PC-9 (cell line): Measurements from ENCODE around the gene KIFBP. TPM values are rescaled to one million over a fixed set of nuclear protein-coding genes. Genes with fewer than 3 reads are reported as not detected.

ENCODE experiments used
- BruUV-seq: library from RNA; stranded (reverse); fragments of 400-500 nt; replicated peaks from 2 replicates; lab custom pipeline; 2021; lab: Mats Ljungman, UMichigan
- CTCF ChIA-PET: fragments of 300-600 bp; sonication (Branson Sonifier 250); formaldehyde crosslinking; loops from one replicate; lab custom pipeline; 2022; ENCODE audit warnings: antibody characterized with exemption; lab: Charles Lee
- POLR2A ChIA-PET: fragments of 300-600 bp; sonication (Branson Sonifier 250); formaldehyde crosslinking; loops from one replicate; lab custom pipeline; 2022; ENCODE audit warnings: antibody characterized with exemption; ENCODE audit not compliant: unreplicated experiment; lab: Charles Lee
- DNase-seq, 2 experiments: peaks; one replicate each; pipeline versions ENCODE4 v3.0.0 to v3.0.0-alpha.2; 2015 to 2022; ENCODE audit warnings: mixed read lengths in 1 of 2
- H2AFZ ChIP-seq: fragments of 200-600 bp; sonication (generic); 2 replicates; pipeline ENCODE4 v1.8.1; 2017; ENCODE audit warnings: antibody characterized with exemption
- H3F3A ChIP-seq: fragments of 200-600 bp; sonication (generic); 2 replicates; pipeline ENCODE4 v1.8.1; 2017; ENCODE audit warnings: antibody characterized with exemption, mild to moderate bottlenecking, low read depth; ENCODE audit not compliant: insufficient read depth
- H3K27ac ChIP-seq: fragments of 200-600 bp; sonication (generic); 2 replicates; pipeline ENCODE4 v1.6.1; 2016; ENCODE audit warnings: mixed run types
- H3K27me3 ChIP-seq: fragments of 200-600 bp; sonication (generic); 2 replicates; pipeline ENCODE4 v1.6.1; 2016; ENCODE audit warnings: low read depth, mixed run types; ENCODE audit not compliant: insufficient read depth
- H3K36me3 ChIP-seq: fragments of 200-600 bp; sonication (generic); 2 replicates; pipeline ENCODE4 v1.6.1; 2016; ENCODE audit warnings: low read depth, mixed run types
- H3K4me1 ChIP-seq: fragments of 200-600 bp; sonication (generic); replicated peaks from 2 replicates; pipeline ENCODE4 v1.6.1; 2016; ENCODE audit warnings: mixed run types; ENCODE audit not compliant: insufficient read depth
- H3K4me2 ChIP-seq: fragments of 200-600 bp; sonication (generic); 2 replicates; pipeline ENCODE4 v1.6.1; 2017; ENCODE audit warnings: mixed run types
- H3K4me3 ChIP-seq: fragments of 200-600 bp; sonication (generic); 2 replicates; pipeline ENCODE4 v1.6.1; 2016; ENCODE audit warnings: mixed run types
- H3K79me2 ChIP-seq: fragments of 200-600 bp; sonication (generic); 2 replicates; pipeline ENCODE4 v1.6.1; 2017; ENCODE audit warnings: low read depth, mixed run types
- H3K9me2 ChIP-seq: fragments of 200-600 bp; sonication (generic); 2 replicates; pipeline ENCODE4 v1.8.1; 2017; ENCODE audit warnings: mild to moderate bottlenecking; ENCODE audit not compliant: insufficient read depth
- H3K9me3 ChIP-seq: fragments of 200-600 bp; sonication (generic); 2 replicates; pipeline ENCODE4 v1.8.1; 2016; ENCODE audit warnings: low read depth; ENCODE audit not compliant: insufficient read depth
- H4K20me1 ChIP-seq: fragments of 200-600 bp; sonication (generic); 2 replicates; pipeline ENCODE4 v1.8.1; 2017; ENCODE audit not compliant: insufficient read depth
- EZH2 ChIP-seq: fragments of 200-600 bp; sonication (generic); IDR thresholded peaks from 2 replicates; pipeline ENCODE4 v1.8.0; 2017; ENCODE audit warnings: antibody characterized with exemption, low read depth
- intact Hi-C: fragments of 100-400 bp; cut with micrococcal nuclease; formaldehyde crosslinking; loops from one replicate; pipeline ENCODE4 v1.10.0; 2022; ENCODE audit not compliant: unreplicated experiment
- total RNA-seq: library from RNA; stranded (reverse); gene quantifications from 2 replicates; pipeline ENCODE4 v1.2.3, GENCODE V29; 2021
- TF ChIP-seq, protein P1 (sequence below): fragments of 200-600 bp; sonication (generic); conservative IDR thresholded peaks from 2 replicates; pipeline ENCODE4 v1.6.1; 2017; ENCODE audit warnings: mixed run types, antibody characterized with exemption, mild to moderate bottlenecking, moderate library complexity

KIFBP gene
- total RNA-seq, 1 experiment from 2014 or later: 30.1 TPM

DNA sequence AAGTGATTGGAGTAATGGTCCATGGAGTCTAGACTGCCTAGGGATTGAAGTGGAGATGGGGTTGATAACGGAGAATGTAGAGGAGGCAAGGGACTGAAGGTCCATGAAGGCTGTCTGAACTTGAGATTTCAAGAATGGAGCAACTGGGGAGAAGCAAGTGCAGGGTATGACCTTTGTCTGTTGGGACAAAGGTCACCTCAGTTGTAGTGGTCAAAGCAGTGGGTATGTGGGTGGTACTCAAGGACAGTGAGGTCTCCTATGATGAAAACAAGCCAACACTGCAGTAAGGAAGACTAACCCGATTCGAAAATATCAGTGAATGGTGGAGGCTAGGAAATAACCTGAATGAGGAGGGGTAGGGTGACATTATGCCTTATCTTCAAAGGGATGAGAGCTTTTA is 38.0 kb upstream of the KIFBP start:
- ChIA-PET CTCF (no interaction called here), POLR2A (interaction anchor here (0.6 kb wide), 1 partner anchor 479 kb away, joined by 6 read pairs; the partner anchor contains the start of gene DNA2)
- Histone ChIP-seq H3K9me2 (no peaks in the 10 kb centered on the region), H3K27ac (no peak overlapping the region), H4K20me1 (no peaks in the 10 kb centered on the region), H3K79me2 (peaks cover 8% of the 10 kb centered on the region), H3F3A (peaks cover 16% of the 10 kb centered on the region; the same call in 1 of the 2 replicates), H3K4me2 (no peak overlapping the region), H3K27me3 (no peaks in the 10 kb centered on the region), H3K9me3 (no peaks in the 10 kb centered on the region), H2AFZ (no peak overlapping the region), H3K4me1 (peaks cover 7% of the 10 kb centered on the region), H3K4me3 (no peak overlapping the region), H3K36me3 (peaks cover 4% of the 10 kb centered on the region; the same call in 1 of the 2 replicates)
- TF ChIP-seq, protein P1, sequence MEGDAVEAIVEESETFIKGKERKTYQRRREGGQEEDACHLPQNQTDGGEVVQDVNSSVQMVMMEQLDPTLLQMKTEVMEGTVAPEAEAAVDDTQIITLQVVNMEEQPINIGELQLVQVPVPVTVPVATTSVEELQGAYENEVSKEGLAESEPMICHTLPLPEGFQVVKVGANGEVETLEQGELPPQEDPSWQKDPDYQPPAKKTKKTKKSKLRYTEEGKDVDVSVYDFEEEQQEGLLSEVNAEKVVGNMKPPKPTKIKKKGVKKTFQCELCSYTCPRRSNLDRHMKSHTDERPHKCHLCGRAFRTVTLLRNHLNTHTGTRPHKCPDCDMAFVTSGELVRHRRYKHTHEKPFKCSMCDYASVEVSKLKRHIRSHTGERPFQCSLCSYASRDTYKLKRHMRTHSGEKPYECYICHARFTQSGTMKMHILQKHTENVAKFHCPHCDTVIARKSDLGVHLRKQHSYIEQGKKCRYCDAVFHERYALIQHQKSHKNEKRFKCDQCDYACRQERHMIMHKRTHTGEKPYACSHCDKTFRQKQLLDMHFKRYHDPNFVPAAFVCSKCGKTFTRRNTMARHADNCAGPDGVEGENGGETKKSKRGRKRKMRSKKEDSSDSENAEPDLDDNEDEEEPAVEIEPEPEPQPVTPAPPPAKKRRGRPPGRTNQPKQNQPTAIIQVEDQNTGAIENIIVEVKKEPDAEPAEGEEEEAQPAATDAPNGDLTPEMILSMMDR: no peak
- DNase-seq: no peak
- no TSS peak for BruUV-seq
- intact Hi-C loops: no loop called here

GRCh38 chr10:68954904-68955303 is 33.7 kb upstream of the KIFBP start:
- H3K79me2 ChIP-seq: peaks cover 46% of the 10 kb centered on the region
- peak overlapping the region; percentile 90 for H3K4me2 ChIP-seq
- H2AFZ ChIP-seq: no peak overlapping the region
- peaks cover 34% of the 10 kb centered on the region for H3F3A ChIP-seq
- H3K4me1 ChIP-seq: peaks cover 29% of the 10 kb centered on the region
- no peak for DNase-seq
- H3K27ac ChIP-seq: no peak overlapping the region
- H3K9me3 ChIP-seq: no peaks in the 10 kb centered on the region
- intact Hi-C loops: loop anchor here (1.0 to 5.0 kb wide), 2 partner anchors 138 to 428 kb away; partner anchors contain the start of gene SLC25A16
- ChIA-PET POLR2A (no interaction called here), CTCF (interaction anchor here (0.7 kb wide), 1 partner anchor 438 kb away, joined by 3 read pairs; no protein-coding TSS in a partner anchor)
- H4K20me1 ChIP-seq: peaks cover 28% of the 10 kb centered on the region
- H3K9me2 ChIP-seq: no peaks in the 10 kb centered on the region
- H3K27me3 ChIP-seq: no peaks in the 10 kb centered on the region
- H3K4me3 ChIP-seq: peak overlapping the region; percentile 85; the same call in 1 of the 2 replicates
- TF ChIP-seq, protein P1: no peak
- TF ChIP-seq EZH2: no peak
- BruUV-seq: no TSS peak
- peaks cover 26% of the 10 kb centered on the region for H3K36me3 ChIP-seq

DNA sequence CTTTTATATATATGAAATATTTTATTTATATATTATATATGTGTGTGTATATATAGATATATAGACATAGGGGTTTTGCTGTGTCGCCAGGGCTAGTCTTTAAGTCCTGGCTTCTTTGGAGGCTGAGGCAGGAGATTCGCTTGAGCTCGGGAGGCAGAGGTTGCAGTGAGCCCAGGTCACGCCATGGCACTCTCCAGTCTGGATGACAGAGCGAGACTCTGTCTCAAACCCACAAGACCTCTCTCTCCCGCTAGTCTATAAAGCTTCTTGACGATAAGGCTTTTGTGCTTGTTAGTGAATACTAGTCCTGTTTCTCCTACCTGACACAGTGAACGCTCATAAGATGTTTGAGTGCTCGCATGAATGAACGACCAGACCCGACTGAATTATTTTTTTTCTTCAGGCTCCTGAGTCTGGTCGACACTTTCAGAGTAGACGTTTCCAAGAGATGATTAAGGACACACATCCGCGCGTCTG is 33.2 kb upstream of the KIFBP start:
- Histone ChIP-seq H4K20me1 (peaks cover 33% of the 10 kb centered on the region), H3K36me3 (peaks cover 29% of the 10 kb centered on the region), H3K4me1 (peaks cover 29% of the 10 kb centered on the region), H3K27ac (peak overlapping the region; percentile 86), H2AFZ (peak overlapping the region; percentile 86), H3K4me3 (peak overlapping the region; percentile 85), H3K9me3 (no peaks in the 10 kb centered on the region), H3K79me2 (peaks cover 51% of the 10 kb centered on the region), H3F3A (peaks cover 37% of the 10 kb centered on the region), H3K4me2 (peak overlapping the region; percentile 90), H3K9me2 (no peaks in the 10 kb centered on the region; the same call in 1 of the 2 replicates), H3K27me3 (no peaks in the 10 kb centered on the region)
- ChIA-PET CTCF (no interaction called here), POLR2A (no interaction called here)
- TF ChIP-seq, protein P1: no peak
- TF ChIP-seq EZH2: no peak
- TSS peak; percentile 73 for BruUV-seq
- intact Hi-C loops: loop anchor here (1.0 to 5.0 kb wide), 2 partner anchors 138 to 428 kb away; partner anchors contain the start of gene SLC25A16
- DNase-seq: no peak
